CD4-positive, alpha-beta T cell treated with Interleukin-6 for 4 hours (primary cell): ENCODE measurements around the gene DHDH.
"Not testable (repeated sequence)": the region's sequence is repeated elsewhere in the genome, so short reads cannot be mapped to it uniquely, and the experiment has no call there.

Source experiments
- DNase-seq: peaks from one replicate; pipeline ENCODE4 v3.0.0-alpha.2; 2020; ENCODE audit warnings: mixed read lengths

Gene DHDH

GRCh38 chr19:48918071-48918470 lies 15.4 kb upstream of the DHDH start:
- no peak for DNase-seq

GRCh38 chr19:48918801-48919247 lies 14.7 kb upstream of the DHDH start:
- DNase-seq, result peak; percentile 8

DNA sequence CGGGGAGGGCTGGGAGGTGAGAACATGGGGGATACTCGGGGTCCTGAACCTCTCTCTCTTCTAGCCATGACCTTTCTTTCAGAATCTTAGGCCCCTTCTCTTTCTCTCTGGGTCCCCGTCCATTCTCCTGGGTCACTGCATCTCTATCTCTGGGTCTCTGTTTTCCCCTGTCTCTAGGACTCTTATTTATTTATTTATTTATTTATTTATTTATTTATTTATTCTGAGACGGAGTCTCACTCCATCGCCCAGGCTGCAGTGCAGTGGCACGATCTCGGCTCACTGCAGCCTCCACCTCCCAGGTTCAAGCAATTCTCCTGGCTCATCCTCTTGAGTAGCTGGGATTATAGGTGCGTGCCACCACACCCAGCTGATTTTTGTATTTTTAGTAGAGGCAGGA lies 14.2 kb upstream of the DHDH start:
- not testable (repeated sequence) for DNase-seq

DNA sequence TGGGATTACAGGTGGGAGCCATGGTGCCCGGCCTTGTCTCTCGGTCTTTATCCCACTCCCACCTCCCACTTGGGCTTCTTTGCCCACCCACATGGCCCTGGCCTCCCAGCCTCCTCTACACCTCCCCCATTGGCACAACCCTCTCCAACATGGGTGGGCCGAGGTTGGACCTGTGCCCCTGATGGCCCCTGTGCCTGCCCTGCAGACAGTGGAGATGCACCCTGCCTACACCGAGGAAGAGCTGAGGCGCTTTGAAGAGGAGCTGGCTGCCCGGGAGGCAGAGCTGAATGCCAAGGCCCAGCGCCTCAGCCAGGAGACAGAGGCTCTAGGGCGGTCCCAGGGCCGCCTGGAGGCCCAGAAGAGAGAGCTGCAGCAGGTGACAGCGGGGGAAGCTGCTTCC lies 12.6 kb upstream of the DHDH start:
- no peak for DNase-seq

DNA sequence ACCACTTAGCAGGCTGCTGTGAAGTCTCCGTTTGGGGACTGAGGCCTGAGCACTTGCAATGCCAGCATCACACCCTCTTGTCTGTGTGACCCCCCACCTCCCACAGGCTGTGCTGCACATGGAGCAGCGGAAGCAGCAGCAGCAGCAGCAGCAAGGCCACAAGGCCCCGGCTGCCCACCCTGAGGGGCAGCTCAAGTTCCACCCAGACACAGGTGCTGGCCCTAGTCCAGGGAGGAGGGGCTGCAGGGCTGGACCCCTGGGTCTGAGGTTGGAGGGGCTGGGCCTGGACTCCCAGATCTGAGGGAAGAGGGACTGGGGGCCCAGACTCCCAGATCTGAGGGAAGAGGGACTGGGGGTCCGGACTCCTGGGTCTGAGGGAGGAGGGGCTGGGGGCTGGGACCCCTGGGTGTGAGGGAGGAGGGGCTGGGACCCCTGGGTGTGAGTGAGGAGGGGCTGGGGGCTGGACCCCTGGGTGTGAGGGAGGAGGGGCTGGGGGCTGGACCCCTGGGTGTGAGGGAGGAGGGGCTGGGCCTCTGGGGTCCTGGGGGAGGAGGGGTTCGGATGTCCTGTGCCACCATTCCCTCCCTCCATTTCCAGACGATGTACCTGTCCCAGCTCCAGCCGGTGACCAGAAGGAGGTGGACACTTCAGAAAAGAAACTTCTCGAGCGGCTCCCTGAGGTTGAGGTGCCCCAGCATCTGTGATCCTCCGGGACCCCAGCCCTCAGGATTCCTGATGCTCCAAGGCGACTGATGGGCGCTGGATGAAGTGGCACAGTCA lies 11.6 kb upstream of the DHDH start:
- DNase-seq, result no peak

GRCh38 chr19:48922548-48923490 lies 10.7 kb upstream of the DHDH start:
- no peak for DNase-seq

DNA sequence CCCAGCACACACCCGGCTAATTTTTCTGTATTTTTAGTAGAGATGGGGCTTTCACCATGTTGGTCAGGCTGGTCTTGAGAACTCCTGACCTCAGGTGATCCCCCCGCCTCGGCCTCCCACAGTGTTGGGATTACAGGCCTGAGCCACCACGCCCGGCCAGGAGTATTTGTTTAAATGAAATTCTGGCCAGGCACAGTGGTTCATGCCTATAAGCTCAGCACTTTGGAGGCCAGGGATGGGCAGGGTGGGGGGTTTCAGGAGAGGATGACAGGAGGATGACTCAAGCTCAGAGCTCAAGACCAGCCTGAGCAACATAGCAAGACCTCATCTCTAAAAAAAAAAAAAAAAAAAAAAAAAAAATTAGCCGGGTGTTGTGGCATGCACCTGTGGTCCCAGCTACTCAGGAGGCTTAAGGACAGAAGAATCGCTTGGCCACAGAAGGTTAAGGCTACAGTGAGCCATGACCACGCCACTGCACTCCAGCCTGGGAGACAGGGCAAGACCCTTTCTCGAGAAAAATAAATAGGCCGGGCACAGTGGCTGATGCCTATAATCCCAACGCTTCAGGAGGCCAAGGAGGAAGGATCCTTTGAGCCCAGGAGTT lies 8.2 kb upstream of the DHDH start:
- no peak for DNase-seq

DNA sequence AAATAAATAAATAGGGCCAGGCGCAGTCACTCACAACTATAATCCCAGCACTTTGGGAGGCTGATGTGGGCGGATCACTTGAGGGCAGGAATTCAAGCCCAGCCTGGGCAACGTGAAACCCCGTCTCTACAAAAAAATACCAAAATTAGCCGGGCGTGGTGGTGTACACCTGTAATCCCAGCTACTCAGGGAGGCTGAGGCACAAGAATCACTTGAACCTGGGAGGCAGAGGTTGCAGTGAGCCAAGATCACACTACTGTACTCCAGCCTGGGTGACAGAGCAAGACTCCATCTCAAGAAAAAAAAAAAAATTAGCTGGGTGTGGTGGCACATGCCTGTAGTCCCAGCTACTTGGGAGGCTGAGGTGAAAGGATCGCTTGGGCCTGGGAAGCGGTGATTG lies 7.6 kb upstream of the DHDH start:
- DNase-seq, result not testable (repeated sequence)

GRCh38 chr19:48926909-48927308 lies 6.6 kb upstream of the DHDH start:
- peak; percentile 21 for DNase-seq

DNA sequence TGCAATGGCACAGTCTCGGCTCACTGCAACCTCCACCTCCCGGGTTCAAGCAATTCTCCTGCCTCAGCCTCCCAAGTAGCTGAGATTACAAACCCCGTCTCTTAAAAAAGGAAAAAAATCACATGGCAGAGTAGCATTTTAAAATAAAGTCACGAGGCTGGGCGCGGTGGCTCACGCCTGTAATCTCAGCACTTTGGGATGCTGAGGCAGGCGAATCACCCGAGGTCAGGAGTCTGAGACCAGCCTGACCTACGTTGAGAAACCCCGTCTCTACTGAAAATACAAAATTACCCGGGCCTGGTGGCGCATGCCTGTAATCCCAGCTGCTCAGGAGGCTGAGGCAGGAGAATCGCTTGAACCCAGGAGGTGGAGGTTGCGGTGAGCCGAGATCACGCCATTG lies 5.8 kb upstream of the DHDH start:
- DNase-seq, result not testable (repeated sequence)

DNA sequence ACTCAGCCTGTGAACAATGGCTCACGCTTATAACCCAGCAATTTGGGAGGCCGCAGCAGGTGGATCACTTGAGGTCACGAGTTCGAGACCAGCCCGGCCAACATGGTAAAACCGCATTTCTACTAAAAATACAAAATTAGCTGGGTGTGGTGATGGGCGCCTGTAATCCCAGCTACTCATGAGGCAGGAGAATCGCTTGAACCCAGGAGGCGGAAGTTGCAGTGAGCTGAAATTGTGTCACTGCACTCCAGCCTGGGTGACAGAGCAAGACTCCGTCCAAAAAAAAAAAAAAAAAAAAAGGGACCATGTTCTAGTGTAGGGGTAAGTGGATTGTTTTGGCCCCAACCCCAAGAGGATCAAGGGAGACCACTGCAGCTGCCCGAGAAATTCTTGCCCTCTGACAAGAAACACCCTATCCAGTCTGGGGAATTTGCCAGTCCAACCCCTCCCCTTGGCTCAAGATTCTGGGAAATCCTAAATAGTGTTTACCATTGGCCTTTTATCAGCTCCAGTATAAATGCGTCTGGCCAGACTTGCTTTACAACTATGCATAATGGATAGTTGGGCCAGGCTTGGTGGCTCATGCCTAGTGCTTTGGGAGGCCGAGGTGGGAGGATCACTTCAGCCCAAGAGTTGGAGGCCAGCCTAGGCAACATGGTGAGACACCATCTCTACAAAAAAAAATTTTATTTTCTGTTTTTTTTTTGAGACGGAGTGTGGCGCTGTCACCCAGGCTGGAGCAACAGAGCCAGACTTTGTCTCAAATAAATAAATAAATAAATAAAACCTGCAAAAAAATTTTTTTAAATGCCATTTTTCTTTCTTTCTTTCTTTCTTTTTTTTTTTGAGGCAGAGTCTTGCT lies 5.1 kb upstream of the DHDH start:
- DNase-seq, result no peak

DNA sequence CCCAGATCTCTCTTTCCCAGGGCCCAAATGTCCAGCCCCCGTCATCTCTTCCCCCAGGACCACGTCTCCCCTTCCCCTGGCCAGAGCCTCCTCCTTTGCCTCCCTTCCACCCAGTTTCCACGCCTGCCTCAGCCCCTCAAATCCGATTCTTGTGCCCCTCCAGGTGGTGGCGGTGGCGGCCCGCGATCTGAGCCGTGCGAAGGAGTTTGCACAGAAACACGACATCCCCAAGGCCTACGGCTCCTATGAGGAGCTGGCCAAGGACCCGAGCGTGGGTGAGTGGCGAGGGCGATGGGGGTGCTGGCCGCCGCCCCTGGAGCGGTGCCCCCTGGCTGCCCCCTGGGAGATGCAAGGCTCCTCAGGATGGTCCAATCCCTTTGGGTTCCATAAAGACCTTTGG lies 1.3 kb downstream of the DHDH start:
- no peak for DNase-seq

DNA sequence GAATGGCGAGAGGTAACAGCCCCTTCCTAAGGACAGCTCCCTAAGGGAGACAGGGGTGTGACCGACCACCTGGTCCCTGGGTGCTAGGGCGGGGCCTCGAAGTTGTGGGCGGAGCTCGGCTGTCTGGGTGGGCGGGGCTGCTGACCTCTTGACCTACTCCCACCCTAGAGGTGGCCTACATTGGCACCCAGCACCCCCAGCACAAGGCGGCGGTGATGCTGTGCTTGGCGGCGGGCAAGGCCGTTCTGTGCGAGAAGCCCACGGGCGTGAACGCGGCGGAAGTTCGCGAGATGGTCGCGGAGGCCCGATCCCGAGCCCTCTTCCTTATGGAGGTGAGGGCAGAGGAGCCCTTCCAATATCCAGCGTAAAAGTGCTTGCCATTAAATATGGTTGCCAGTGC lies 2.4 kb downstream of the DHDH start:
- DNase-seq, result no peak

- DNase-seq, result no peak
Observed at GRCh38 chr19:48938256-48938655, 4.8 kb downstream of the DHDH start.

GRCh38 chr19:48940902-48941301 lies 7.4 kb downstream of the DHDH start:
- DNase-seq, result no peak

GRCh38 chr19:48943081-48943480 lies 9.6 kb downstream of the DHDH start:
- no peak for DNase-seq

DNA sequence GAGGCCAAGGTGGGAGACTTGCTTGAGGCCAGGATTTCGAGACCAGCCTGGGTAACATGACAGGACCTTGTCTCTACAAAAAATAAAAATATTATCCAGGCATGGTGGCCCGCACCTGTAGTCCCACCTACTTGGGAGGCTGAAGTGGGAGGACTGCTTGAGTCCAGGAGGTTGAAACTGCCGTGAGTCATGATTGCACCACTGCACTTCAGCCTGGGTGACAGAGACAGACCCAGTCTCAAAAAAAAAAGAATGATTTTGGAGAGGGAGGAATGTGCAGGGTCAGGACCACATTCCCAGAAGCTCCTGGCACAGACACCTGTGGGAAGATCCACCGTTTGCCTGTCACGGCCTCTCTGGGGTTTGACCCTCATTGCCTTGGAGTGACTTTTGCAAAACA lies 11.9 kb downstream of the DHDH start:
- no peak for DNase-seq

- no peak for DNase-seq
Observed at GRCh38 chr19:48945817-48946216, 12.3 kb downstream of the DHDH start.

- no peak for DNase-seq
Observed at GRCh38 chr19:48946463-48947257, 13.2 kb downstream of the DHDH start.

DNA sequence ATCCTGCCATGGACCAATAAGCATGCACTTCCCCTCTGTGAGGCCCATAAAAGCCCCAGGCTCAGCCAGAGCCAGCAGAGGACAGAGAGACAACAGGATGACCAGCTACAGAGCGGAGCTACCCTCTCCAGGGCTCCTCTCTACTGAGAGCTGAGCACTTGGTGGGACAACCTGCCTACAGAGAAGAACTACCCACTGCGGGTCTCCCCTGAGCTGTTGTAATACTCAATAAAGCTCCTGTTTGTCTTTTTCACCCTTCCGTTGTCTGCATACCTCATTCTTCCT lies 13.7 kb downstream of the DHDH start:
- no peak for DNase-seq

DNA sequence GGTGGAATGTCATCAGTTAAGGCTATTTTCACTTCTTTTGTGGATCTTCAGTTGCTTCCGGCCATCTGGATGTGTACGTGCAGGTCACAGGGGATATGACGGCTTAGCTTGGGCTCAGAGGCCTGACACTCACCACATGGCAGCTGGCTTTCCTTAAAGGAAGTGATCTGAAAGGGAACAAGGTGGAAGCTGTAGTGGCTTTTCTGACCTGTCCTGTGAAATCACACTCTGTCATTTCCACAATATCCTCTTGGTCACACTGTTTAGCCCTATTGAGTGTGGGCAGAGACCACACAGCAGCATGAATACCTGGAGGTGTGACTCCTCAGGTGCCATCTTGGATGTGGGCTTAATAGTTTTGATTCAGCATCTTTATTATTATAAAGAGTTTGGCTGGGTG lies 16.7 kb downstream of the DHDH start:
- DNase-seq, result no peak
